Spleen (tissue), 11 donors: ENCODE data around the gene GRIN3B. TPM values are rescaled to one million over a fixed set of nuclear protein-coding genes. Genes with fewer than 3 reads are reported as not detected.

Experiments
- DNase-seq: peaks from one replicate; pipeline ENCODE4 v3.0.0-alpha.2; 2020
- H3K27ac ChIP-seq, 8 donors: fragments of 200-600 bp; sonication (generic) in 7 of 8; 1 replicate in 4 of 8; 2 replicates in 4 of 8; pipeline versions ENCODE4 v1.5.0 to v1.8.0; 2016 to 2021; ENCODE audit warnings: inconsistent platforms in 4 of 8, mild to moderate bottlenecking in 4 of 8, moderate library complexity in 1 of 8
- H3K27me3 ChIP-seq, 7 donors: fragments of 200-600 bp; sonication (generic) in 6 of 7; replicated peaks in 1 of 7; 1 replicate in 4 of 7; 2 replicates in 3 of 7; pipeline versions ENCODE4 v1.5.0 to v1.8.0; 2016 to 2021; ENCODE audit warnings: inconsistent platforms in 3 of 7, mild to moderate bottlenecking in 1 of 7
- H3K36me3 ChIP-seq, 6 donors: fragments of 200-600 bp; sonication (generic) in 5 of 6; 1 replicate in 4 of 6; 2 replicates in 2 of 6; pipeline versions ENCODE4 v1.5.0 to v1.8.0; 2016 to 2021; ENCODE audit warnings: inconsistent platforms in 2 of 6
- H3K4me1 ChIP-seq, 6 donors: fragments of 200-600 bp; sonication (generic) in 5 of 6; 1 replicate in 3 of 6; 2 replicates in 3 of 6; pipeline versions ENCODE4 v1.5.0 to v1.8.0; 2016 to 2021; ENCODE audit warnings: inconsistent platforms in 3 of 6
- H3K4me3 ChIP-seq, 8 donors: fragments of 200-600 bp; sonication (generic) in 7 of 8; 1 replicate in 4 of 8; 2 replicates in 4 of 8; pipeline versions ENCODE4 v1.5.0 to v1.8.0; 2016 to 2021; ENCODE audit warnings: inconsistent platforms in 4 of 8, mild to moderate bottlenecking in 4 of 8, moderate library complexity in 2 of 8
- H3K9me3 ChIP-seq, 8 donors: fragments of 200-600 bp; sonication (generic) in 7 of 8; 1 replicate in 4 of 8; 2 replicates in 4 of 8; pipeline versions ENCODE4 v1.5.0 to v1.8.0; 2016 to 2021; ENCODE audit warnings: inconsistent platforms in 4 of 8
- CTCF ChIP-seq, 11 experiments: fragments of 200-600 bp in 7 of 11; fragments of 450-650 bp in 4 of 11; sonication (generic) in 4 of 11; IDR thresholded peaks in 8 of 11; conservative IDR thresholded peaks in 3 of 11; 1 replicate in 7 of 11; 2 replicates in 4 of 11; pipeline versions ENCODE4 v1.4.0 to v1.8.0; 2016 to 2021; ENCODE audit warnings: antibody characterized with exemption in 11 of 11, inconsistent platforms in 4 of 11, mild to moderate bottlenecking in 1 of 11
- POLR2A ChIP-seq, 3 donors: fragments of 450-650 bp; IDR thresholded peaks; one replicate each; pipeline ENCODE4 v1.5.1; 2017; ENCODE audit warnings: antibody characterized with exemption in 3 of 3, mild to moderate bottlenecking in 1 of 3
- POLR2AphosphoS5 ChIP-seq, 3 donors: sonication (generic); formaldehyde crosslinking; IDR thresholded peaks; one replicate each; pipeline ENCODE4 v1.5.1; 2017; ENCODE audit warnings: antibody characterized with exemption in 3 of 3
- WGBS, 5 donors: extraction: QIAGEN DNeasy Blood & Tissue Kit in 3 of 5; methylation state at CpG; one replicate each; pipeline versions ENCODE4 v1.1.5 to v1.1.7; 2013 to 2018; 5-methylcytosine and 5-hydroxymethylcytosine counted together
- intact Hi-C: fragments of 100-400 bp; cut with DNase I; formaldehyde crosslinking; loops from one replicate; pipeline ENCODE4 v1.15.0; 2023; ENCODE audit warnings: low total_unique reads
- polyA plus RNA-seq, 3 donors: library from polyadenylated mRNA; stranded (reverse); fragments of 200-250 nt; gene quantifications; one replicate each; pipeline ENCODE4 v1.2.1, GENCODE V29; 2013
- total RNA-seq, 7 donors: library from RNA; depleted of rRNA in 3 of 7; stranded (reverse); fragments of >200 nt in 3 of 7; fragmentation: NEBNext Ultra II Directional in 4 of 7; extraction: Animal tissue kit (Norgen Biotek cat#: 25700) in 4 of 7; gene quantifications; one replicate each; pipeline versions ENCODE4 v1.1.0 to v1.2.1, GENCODE V29; 2016 to 2021
- donor health status: healthy with polysubstance abuse.
- donor health status: DM: no; HTN: no; CAD: no; lungs with moderate emphysema.
- donor health status: DM: no; HTN: no; CAD: no.
- donor health status: Bipolar disorder and iron deficiency.
- donor health status: healthy.
- donor health status: DM: no; HTN: no; CAD: no.
- donor health status: DM: yes; HTN: yes; CAD: no.

The GRIN3B gene
- total and polyA plus RNA-seq, 10 donors, result 0.07 to 0.11 TPM; not detected in 8

GRCh38 chr19:1049800-1050199 is 49.6 kb downstream of the GRIN3B start:
- H3K4me1 ChIP-seq, result peaks cover 0 to 21% (median 9%) of the 10 kb centered on the region in 6 donors
- no peaks in the 10 kb centered on the region for H3K27me3 ChIP-seq
- peaks cover 0 to 2% (median 0%) of the 10 kb centered on the region in 8 donors for H3K9me3 ChIP-seq
- WGBS, 5 donors, result 52 to 79% (median 62%) methylated on average over 7 to 11 of the region's 11 CpGs
- no peak overlapping the region for H3K4me3 ChIP-seq
- no peak for DNase-seq
- no peak overlapping the region for H3K27ac ChIP-seq
- intact Hi-C loops, result no loop called here
- peaks cover 0 to 66% (median 28%) of the 10 kb centered on the region in 6 donors for H3K36me3 ChIP-seq
- no peak for TF ChIP-seq POLR2AphosphoS5 (IDR thresholded peaks at IDR 0.05)

- H3K27ac ChIP-seq, result no peak overlapping the region
- H3K4me3 ChIP-seq, result no peak overlapping the region
- no peaks in the 10 kb centered on the region for H3K27me3 ChIP-seq
- no peak for DNase-seq
- WGBS, 5 donors, result 90 to 94% (median 92%) methylated on average over 21 to 31 of the region's 31 CpGs
- intact Hi-C loops, result no loop called here
- peaks cover 0 to 16% (median 6%) of the 10 kb centered on the region in 8 donors for H3K9me3 ChIP-seq
- H3K36me3 ChIP-seq, result peaks cover 0 to 68% (median 36%) of the 10 kb centered on the region in 6 donors
- TF ChIP-seq POLR2AphosphoS5 (IDR thresholded peaks at IDR 0.05) (peak in 1 of 3 donors; percentile 43), CTCF (IDR thresholded peaks at IDR 0.05 in 8 of 11, conservative IDR thresholded peaks at IDR 0.05 in 3 of 11) (no peak)
- H3K4me1 ChIP-seq, result peaks cover 0 to 18% (median 9%) of the 10 kb centered on the region in 6 donors
These were observed 51.0 kb downstream of the GRIN3B start for GRCh38 chr19:1050989-1051788.

- H3K36me3 ChIP-seq, result peaks cover 0 to 68% (median 38%) of the 10 kb centered on the region in 6 donors
- DNase-seq, result no peak
- no peaks in the 10 kb centered on the region for H3K27me3 ChIP-seq
- peaks cover 2 to 22% (median 12%) of the 10 kb centered on the region in 8 donors for H3K9me3 ChIP-seq
- H3K27ac ChIP-seq, result no peak overlapping the region
- 85 to 94% (median 90%) methylated on average over 9 to 17 of the region's 17 CpGs for WGBS, 5 donors
- TF ChIP-seq POLR2AphosphoS5 (IDR thresholded peaks at IDR 0.05) (peak in 1 of 3 donors; percentile 19), CTCF (IDR thresholded peaks at IDR 0.05 in 8 of 11, conservative IDR thresholded peaks at IDR 0.05 in 3 of 11) (no peak), POLR2A (IDR thresholded peaks at IDR 0.05) (no peak)
- H3K4me3 ChIP-seq, result no peak overlapping the region
- intact Hi-C loops, result no loop called here
- peaks cover 0 to 14% (median 6%) of the 10 kb centered on the region in 6 donors for H3K4me1 ChIP-seq
These were observed 51.6 kb downstream of the GRIN3B start for GRCh38 chr19:1051791-1052190.

- no peak for DNase-seq
- Histone ChIP-seq H3K27ac (no peak overlapping the region), H3K9me3 (peaks cover 7 to 29% (median 19%) of the 10 kb centered on the region in 8 donors), H3K4me1 (peaks cover 0 to 7% (median 2%) of the 10 kb centered on the region in 6 donors), H3K4me3 (no peak overlapping the region), H3K27me3 (no peaks in the 10 kb centered on the region), H3K36me3 (peaks cover 0 to 68% (median 34%) of the 10 kb centered on the region in 6 donors)
- intact Hi-C loops, result no loop called here
- TF ChIP-seq POLR2AphosphoS5 (IDR thresholded peaks at IDR 0.05), result no peak
- TF ChIP-seq POLR2A (IDR thresholded peaks at IDR 0.05), result no peak
- no peak for TF ChIP-seq CTCF (IDR thresholded peaks at IDR 0.05 in 8 of 11, conservative IDR thresholded peaks at IDR 0.05 in 3 of 11)
- WGBS, 5 donors, result 77 to 89% (median 83%) methylated on average over 2 to 5 of the region's 5 CpGs
These were observed 52.2 kb downstream of the GRIN3B start for GRCh38 chr19:1052349-1052975.
